GM21447 (cell line): ENCODE results near the gene SLC4A2.

Source experiments
- ATAC-seq: cut with Tn5 transposase; IDR thresholded peaks from one replicate; pipeline ENCODE4 v1.9.1; 2021; ENCODE audit not compliant: unreplicated experiment

The SLC4A2 gene

DNA sequence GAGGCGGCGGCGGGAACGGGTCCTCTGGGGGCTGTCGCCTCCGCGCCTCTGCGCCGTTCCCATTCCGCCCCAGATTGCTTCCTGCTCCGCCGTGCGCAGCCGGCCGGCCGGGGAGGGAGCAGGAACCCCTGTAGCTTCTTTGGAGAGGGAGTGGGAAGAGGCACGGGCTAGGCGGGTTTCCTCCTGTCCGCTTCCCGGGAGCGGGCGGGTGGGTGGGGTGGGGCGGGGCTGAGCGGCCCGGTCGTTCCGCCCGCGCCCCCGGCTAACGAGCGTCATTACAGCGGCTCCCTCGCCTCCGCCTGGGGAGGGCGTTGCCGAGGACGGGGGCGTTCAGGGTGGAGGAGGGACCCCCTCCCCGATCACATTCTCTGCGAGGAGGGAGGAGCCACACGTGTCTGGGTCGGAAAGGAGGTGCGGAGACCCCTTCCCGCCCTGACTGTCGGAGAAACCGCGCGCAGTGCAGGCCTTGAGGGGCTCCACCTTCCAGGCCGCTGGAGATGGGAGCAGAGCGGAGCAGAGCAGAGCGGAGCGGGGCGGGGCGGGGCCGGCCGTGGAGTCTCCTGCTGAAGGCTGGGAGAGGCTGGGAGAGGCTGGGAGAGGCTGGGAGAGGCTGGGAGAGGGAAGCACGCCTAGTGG, 66.6 kb downstream of the SLC4A2 start:
- ATAC-seq: no peak
